Fibroblast of mammary gland (primary cell): ENCODE measurements around the gene ERI3.

Source experiments
- DNase-seq: peaks from one replicate; pipeline ENCODE4 v3.0.0-alpha.2; 2010; ENCODE audit warnings: low read depth
- H3K4me3 ChIP-seq: 2 replicates; pipeline ENCODE4 v1.5.1; 2011; ENCODE audit warnings: low read depth, mild to moderate bottlenecking, low read length, moderate library complexity; ENCODE audit not compliant: control insufficient read depth
- TF ChIP-seq, protein P1 (sequence below): conservative IDR thresholded peaks from 2 replicates; pipeline ENCODE4 v1.5.1; 2011; ENCODE audit warnings: low read depth, low read length, inconsistent platforms; ENCODE audit not compliant: control insufficient read depth, insufficient read depth

The ERI3 gene

DNA sequence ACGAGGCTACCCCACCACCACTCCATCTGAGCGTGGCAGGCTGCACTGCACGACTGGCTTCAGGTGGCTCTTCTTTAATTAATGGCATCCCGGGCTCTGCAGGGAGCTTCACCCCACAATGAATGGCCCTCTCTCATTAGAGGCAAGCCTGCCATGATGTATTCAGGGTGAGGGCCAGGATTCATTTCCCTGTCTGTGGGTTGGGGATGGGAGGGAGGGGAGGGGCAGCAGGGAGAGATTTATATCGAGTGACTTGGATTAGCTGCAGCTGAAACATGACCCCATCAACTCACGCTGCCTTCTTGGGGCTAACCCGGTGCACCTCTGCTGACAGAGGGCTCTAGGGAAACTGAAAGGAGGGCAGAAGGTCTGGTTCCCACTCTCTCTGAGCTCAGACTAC is 54.2 kb downstream of the ERI3 start:
- TF ChIP-seq, protein P1, sequence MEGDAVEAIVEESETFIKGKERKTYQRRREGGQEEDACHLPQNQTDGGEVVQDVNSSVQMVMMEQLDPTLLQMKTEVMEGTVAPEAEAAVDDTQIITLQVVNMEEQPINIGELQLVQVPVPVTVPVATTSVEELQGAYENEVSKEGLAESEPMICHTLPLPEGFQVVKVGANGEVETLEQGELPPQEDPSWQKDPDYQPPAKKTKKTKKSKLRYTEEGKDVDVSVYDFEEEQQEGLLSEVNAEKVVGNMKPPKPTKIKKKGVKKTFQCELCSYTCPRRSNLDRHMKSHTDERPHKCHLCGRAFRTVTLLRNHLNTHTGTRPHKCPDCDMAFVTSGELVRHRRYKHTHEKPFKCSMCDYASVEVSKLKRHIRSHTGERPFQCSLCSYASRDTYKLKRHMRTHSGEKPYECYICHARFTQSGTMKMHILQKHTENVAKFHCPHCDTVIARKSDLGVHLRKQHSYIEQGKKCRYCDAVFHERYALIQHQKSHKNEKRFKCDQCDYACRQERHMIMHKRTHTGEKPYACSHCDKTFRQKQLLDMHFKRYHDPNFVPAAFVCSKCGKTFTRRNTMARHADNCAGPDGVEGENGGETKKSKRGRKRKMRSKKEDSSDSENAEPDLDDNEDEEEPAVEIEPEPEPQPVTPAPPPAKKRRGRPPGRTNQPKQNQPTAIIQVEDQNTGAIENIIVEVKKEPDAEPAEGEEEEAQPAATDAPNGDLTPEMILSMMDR = no peak
- no peak overlapping the region for H3K4me3 ChIP-seq
- no peak for DNase-seq

DNA sequence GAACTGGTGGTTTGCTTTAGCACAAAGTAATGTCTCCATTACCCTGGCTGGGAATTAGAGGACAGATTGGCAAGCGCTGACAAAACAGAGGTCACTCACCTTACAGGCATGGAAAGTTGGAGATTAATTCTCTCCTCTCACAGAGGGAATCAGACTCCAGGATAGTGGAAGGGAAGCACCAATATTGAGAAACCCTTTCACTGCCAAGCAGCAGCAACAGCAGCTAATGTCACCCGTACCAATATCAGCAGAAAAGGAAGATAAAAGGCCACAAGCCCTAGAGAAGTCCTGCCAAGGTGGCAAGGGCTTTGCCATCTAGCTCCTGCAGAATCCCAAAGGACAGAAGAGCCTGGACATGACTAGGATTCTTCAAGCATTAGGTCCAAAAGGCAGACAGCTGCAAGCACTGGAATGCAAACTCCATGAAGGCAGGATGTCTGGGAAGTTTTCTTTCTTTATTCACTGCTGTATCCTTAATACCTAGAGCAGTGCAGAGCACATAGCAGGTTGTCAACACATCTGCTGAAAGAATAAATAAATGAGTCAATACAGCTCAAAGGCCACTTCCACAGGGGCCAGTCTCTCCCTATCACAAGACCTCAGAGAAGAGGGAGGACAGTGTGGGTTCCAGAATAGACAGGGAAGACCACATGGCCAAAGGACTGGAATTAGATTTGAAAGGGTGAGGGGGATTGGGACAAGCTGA is 57.2 kb downstream of the ERI3 start:
- no peak overlapping the region for H3K4me3 ChIP-seq
- TF ChIP-seq, protein P1 = no peak
- DNase-seq = no peak

DNA sequence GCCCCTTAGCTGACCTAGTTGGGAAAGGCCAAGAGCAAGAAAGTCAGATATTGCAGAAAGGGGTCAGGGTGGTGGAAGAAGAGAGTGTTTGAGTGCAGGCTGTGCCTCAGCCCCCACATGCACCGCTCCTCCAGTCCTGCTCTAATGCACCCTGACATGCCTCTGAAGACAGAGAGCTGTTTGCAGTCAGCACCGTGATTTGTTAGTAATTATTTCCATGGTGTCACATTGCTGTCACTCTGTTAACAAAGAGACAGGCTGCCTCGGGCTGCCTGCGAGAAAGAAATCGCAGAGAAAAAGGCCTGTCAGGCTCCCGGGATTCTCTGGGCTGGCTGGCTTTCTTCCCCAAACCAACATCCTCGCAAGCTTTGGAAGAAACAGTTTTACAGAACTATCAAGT is 58.3 kb downstream of the ERI3 start:
- TF ChIP-seq, protein P1 = no peak
- no peak for DNase-seq
- no peak overlapping the region for H3K4me3 ChIP-seq

DNA sequence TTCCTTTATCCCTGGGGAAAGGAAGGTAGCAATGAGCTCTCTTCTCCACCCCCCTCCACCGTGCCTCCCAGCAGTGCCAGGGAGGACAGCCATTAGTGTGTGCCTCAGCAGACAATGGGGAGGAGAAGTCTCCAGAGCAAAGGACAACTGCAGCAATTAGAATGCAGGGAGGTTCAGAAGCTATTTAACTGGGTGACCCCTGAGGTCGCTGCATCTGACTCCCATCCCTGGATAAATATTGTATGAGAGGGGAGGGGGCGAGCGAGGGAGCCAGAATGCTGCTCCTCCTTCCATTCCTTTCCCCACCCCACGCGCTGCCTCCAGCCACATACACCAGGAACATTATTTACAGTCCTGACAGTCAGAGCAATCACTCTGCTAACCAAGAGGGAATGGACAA is 59.0 kb downstream of the ERI3 start:
- no peak overlapping the region for H3K4me3 ChIP-seq
- no peak for DNase-seq
- TF ChIP-seq, protein P1 = no peak

DNA sequence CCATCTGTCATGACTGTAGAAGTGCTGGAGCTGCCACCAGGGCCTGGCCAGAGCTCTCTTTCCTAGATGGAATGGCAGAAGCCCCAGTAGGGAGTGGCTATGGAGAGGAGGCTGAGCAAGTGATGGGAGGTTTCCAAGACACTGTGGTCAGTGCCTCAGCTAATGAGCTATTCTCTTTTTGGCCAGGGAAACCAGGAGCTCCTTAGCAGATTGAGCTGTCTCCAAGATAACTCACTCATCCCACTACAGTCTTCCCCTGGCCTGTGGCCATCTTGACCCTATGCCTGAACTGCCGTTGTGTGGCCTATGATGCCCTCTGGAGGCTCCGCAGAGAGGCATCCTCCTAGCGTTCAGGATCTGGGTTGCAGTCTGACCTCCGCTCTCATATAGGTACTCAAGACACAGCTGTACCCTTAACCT is 60.5 kb downstream of the ERI3 start:
- TF ChIP-seq, protein P1 = peak; percentile 85
- no peak overlapping the region for H3K4me3 ChIP-seq
- DNase-seq = peak; percentile 98

DNA sequence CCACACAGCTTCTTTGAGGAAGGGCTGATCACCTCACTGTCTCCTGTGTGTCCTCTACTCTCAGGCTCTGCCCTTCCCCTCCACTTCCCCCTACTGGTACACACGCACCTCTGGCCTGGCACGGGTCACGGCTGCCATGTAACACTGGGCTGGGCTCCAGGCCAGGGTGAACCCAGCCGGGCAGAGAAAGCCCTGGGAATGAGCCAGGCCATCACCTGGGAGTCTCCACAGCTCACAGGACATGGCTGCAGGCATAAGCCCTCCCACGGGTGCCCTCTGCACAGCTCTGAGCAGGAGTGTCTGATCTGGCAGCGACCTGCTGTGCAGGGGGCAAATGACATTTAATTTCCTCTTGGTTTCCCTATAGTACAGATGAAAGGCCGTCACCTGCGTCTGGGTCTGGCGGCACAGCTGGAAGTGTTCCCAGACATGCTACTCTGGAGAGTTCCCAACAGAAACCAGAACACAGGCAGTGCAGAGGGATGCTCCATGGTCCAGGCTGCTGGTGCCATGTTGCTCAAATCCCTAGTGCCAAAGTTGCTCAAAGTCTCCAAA is 61.2 kb downstream of the ERI3 start:
- no peak overlapping the region for H3K4me3 ChIP-seq
- no peak for DNase-seq
- TF ChIP-seq, protein P1 = no peak

DNA sequence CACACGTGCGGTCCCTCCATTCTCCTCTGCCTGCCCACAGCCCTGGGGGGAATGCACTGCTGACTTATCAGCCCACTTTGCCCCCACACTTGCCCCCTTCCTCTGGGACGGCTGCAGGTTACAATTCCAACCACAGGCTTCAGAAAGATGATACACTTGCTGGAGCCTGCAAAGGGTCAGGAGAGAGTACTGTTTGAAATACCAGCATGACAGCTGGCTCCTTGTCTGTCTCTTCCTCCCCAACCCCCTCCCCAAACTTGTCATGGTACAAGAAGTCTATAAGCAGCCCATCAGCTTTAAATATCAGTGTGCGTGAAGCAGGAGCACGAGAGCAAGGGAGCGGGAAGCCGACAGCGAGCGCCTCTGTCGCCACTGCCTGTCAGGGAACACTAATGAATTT is 62.4 kb downstream of the ERI3 start:
- TF ChIP-seq, protein P1 = no peak
- no peak for DNase-seq
- no peak overlapping the region for H3K4me3 ChIP-seq
